Lower leg skin (tissue), 4 donors: Measurements from ENCODE around the gene RNLS. TPM values are rescaled to one million over a fixed set of nuclear protein-coding genes. Genes with fewer than 3 reads are reported as not detected.

Experiments used
- DNase-seq, 2 donors: peaks; one replicate each; pipeline ENCODE4 v3.0.0-alpha.2; 2019; ENCODE audit warnings: low spot score in 2 of 2
- H3K4me3 ChIP-seq: fragments of 200-600 bp; sonication (generic); 2 replicates; pipeline ENCODE4 v1.5.1; 2017; ENCODE audit warnings: mild to moderate bottlenecking, low read depth; ENCODE audit not compliant: poor library complexity, severe bottlenecking
- POLR2A ChIP-seq, 2 donors: fragments of 450-650 bp; IDR thresholded peaks; one replicate each; pipeline ENCODE4 v1.6.1; 2016 to 2017; ENCODE audit warnings: antibody characterized with exemption in 2 of 2, mild to moderate bottlenecking in 1 of 2, moderate library complexity in 1 of 2
- WGBS, 2 donors: methylation state at CpG; one replicate each; pipeline ENCODE4 v1.1.5; 2018; 5-methylcytosine and 5-hydroxymethylcytosine counted together
- intact Hi-C: fragments of 100-400 bp; cut with DNase I; formaldehyde crosslinking; loops from one replicate; pipeline ENCODE4 v1.15.0; 2023; ENCODE audit warnings: low total_unique reads
- total RNA-seq, 4 donors: library from RNA; depleted of rRNA; stranded (reverse); fragments of >200 nt; gene quantifications; one replicate each; pipeline ENCODE4 v1.1.0, GENCODE V29; 2016
- TF ChIP-seq, protein P1 (sequence below), 3 donors: fragments of 450-650 bp; IDR thresholded peaks; one replicate each; pipeline ENCODE4 v1.5.1; 2016; ENCODE audit warnings: antibody characterized with exemption in 3 of 3, mild to moderate bottlenecking in 3 of 3, moderate library complexity in 2 of 3

RNLS gene
- total RNA-seq, 4 donors from 2014 or later = 6.8 to 18.3 (median 10.9) TPM

- intact Hi-C loops = no loop called here
- TF ChIP-seq, protein P1, sequence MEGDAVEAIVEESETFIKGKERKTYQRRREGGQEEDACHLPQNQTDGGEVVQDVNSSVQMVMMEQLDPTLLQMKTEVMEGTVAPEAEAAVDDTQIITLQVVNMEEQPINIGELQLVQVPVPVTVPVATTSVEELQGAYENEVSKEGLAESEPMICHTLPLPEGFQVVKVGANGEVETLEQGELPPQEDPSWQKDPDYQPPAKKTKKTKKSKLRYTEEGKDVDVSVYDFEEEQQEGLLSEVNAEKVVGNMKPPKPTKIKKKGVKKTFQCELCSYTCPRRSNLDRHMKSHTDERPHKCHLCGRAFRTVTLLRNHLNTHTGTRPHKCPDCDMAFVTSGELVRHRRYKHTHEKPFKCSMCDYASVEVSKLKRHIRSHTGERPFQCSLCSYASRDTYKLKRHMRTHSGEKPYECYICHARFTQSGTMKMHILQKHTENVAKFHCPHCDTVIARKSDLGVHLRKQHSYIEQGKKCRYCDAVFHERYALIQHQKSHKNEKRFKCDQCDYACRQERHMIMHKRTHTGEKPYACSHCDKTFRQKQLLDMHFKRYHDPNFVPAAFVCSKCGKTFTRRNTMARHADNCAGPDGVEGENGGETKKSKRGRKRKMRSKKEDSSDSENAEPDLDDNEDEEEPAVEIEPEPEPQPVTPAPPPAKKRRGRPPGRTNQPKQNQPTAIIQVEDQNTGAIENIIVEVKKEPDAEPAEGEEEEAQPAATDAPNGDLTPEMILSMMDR (IDR thresholded peaks at IDR 0.05) = no peak
- no peak for TF ChIP-seq POLR2A (IDR thresholded peaks at IDR 0.05)
- no peak overlapping the region for H3K4me3 ChIP-seq
- DNase-seq = no peak
These were observed 210.1 kb downstream of the RNLS start for GRCh38 chr10:88372881-88373592.

DNA sequence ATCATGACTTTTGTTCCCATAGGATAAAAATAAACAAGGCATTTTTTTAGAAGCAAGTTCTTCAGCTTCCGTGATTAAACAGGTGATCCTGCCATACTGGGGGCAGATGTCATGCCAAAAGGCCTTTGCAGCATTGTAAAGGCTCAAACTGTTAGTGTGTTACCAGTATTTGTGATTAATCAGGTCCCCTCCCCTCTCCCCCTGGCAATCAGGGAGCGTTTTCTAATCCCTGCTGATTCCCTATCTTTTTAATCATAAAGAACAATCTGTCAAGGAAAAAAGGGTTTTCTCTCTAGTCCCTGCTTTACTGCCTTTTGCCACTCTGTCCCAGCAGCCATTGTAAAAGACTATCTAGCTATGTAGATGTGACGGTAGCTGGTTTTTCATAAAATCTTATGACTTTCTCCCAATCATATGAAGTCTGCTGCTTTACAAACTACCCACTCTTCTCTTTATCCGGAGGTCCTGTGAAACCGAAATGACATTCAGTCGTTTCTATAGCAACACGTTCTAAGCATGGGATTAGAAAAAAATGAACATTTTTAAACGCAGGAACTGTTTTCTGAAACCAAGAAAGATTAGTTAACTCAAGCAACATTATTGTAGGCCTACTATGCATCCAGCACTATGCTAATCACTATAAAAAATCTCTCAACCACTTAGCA, 210.9 kb downstream of the RNLS start:
- 81% methylated on average over 8 of the region's 8 CpGs for WGBS, 2 donors
- intact Hi-C loops = no loop called here
- no peak for DNase-seq
- no peak overlapping the region for H3K4me3 ChIP-seq
- TF ChIP-seq POLR2A (IDR thresholded peaks at IDR 0.05) = no peak
- TF ChIP-seq, protein P1 (IDR thresholded peaks at IDR 0.05) = no peak

DNA sequence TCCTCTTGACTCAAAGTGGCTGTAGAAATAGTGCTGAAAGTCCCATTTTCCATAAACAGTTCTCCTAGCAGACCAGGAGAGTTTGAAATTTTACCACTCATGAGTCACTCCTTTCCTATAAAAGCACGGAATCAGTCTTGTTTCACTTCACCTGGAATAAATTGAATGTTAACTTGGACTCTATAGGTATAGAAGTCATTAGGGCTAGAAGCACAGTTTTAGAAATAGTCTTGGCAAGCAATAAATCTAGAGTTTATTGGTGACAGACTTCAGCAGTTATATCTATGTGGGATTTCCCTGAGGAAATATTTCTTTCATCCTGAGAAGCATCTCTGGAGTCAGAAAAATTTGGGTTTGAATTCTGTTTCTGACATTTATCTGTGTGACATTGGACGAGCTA, 212.4 kb downstream of the RNLS start:
- intact Hi-C loops = no loop called here
- DNase-seq = no peak
- H3K4me3 ChIP-seq = no peak overlapping the region
- WGBS, 2 donors = 85 to 86% methylated on average over 2 of the region's 2 CpGs
- TF ChIP-seq, protein P1 (IDR thresholded peaks at IDR 0.05) = no peak
- no peak for TF ChIP-seq POLR2A (IDR thresholded peaks at IDR 0.05)

DNA sequence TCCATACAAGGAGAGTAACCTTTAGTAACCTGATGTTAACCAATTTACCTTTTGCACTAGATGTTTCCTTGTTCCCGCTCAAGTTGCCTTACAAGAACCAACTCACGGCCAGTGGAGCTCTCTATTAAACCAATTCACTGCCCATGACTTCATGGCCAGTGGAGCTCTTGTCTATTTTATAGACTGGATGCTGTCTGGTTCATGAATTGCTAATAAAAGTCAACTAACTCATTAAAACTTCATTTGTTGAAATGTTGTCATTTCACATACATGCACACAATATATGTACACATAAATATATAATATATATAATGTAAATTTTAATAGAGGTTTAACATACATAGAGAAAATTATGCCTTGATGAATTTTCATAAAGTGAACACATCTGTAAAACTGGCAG, 216.3 kb downstream of the RNLS start:
- WGBS, 2 donors = 97 to 98% methylated on average over 2 of the region's 2 CpGs
- DNase-seq = no peak
- no peak overlapping the region for H3K4me3 ChIP-seq
- TF ChIP-seq, protein P1 (IDR thresholded peaks at IDR 0.05) = no peak
- TF ChIP-seq POLR2A (IDR thresholded peaks at IDR 0.05) = no peak
- intact Hi-C loops = no loop called here

- TF ChIP-seq, protein P1 (IDR thresholded peaks at IDR 0.05) = no peak
- TF ChIP-seq POLR2A (IDR thresholded peaks at IDR 0.05) = no peak
- no peak overlapping the region for H3K4me3 ChIP-seq
- 87 to 89% methylated on average over 7 of the region's 7 CpGs for WGBS, 2 donors
- no peak for DNase-seq
- intact Hi-C loops = no loop called here
These were observed 220.9 kb downstream of the RNLS start for GRCh38 chr10:88361995-88362807.
